Thyroid gland (tissue), 4 donors: Measurements from ENCODE around the gene SAG.

Experiments
- POLR2A ChIP-seq, 2 donors: fragments of 450-650 bp; IDR thresholded peaks; one replicate each; pipeline ENCODE4 v1.6.1; 2017; ENCODE audit warnings: antibody characterized with exemption in 2 of 2, mild to moderate bottlenecking in 2 of 2, moderate library complexity in 1 of 2
- TF ChIP-seq, protein P1 (sequence below), 6 experiments: fragments of 200-600 bp in 3 of 6; fragments of 450-650 bp in 3 of 6; sonication (generic) in 3 of 6; IDR thresholded peaks; one replicate each; pipeline ENCODE4 v1.5.1; 2016 to 2019; ENCODE audit warnings: antibody characterized with exemption in 6 of 6, mild to moderate bottlenecking in 2 of 6, inconsistent platforms in 1 of 6, moderate library complexity in 1 of 6

DNA sequence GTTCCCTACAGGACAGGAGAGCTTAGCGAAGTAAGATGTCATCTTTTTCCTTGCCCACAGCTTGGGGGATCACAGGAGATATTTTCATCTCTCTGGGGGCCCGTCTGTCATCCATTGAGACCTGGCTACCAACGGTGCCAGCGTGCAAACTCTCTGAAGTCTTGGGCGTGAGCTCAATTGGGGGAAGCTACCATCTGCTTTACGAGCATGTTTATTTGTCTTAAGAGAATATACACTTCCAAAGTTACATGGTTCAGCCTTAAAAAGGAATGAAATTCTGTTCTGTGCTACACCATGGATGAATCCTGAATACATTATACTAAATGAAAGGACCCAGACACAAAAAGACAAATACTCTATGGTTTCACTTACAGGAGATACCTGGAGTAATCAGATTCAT, 13.6 kb downstream of the SAG start:
- TF ChIP-seq, protein P1, sequence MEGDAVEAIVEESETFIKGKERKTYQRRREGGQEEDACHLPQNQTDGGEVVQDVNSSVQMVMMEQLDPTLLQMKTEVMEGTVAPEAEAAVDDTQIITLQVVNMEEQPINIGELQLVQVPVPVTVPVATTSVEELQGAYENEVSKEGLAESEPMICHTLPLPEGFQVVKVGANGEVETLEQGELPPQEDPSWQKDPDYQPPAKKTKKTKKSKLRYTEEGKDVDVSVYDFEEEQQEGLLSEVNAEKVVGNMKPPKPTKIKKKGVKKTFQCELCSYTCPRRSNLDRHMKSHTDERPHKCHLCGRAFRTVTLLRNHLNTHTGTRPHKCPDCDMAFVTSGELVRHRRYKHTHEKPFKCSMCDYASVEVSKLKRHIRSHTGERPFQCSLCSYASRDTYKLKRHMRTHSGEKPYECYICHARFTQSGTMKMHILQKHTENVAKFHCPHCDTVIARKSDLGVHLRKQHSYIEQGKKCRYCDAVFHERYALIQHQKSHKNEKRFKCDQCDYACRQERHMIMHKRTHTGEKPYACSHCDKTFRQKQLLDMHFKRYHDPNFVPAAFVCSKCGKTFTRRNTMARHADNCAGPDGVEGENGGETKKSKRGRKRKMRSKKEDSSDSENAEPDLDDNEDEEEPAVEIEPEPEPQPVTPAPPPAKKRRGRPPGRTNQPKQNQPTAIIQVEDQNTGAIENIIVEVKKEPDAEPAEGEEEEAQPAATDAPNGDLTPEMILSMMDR (IDR thresholded peaks at IDR 0.05), result no peak
- no peak for TF ChIP-seq POLR2A (IDR thresholded peaks at IDR 0.05)
